ENCODE results near the gene TAS1R3.

GRCh38 chr1:1365875-1366698 is 35.0 kb downstream of the TAS1R3 start:
- TF ChIP-seq CTCF (IDR thresholded peaks at IDR 0.05) (no peak), EP300 (IDR thresholded peaks at IDR 0.05) (no peak)
